H9 (cell line): Measurements from ENCODE around the gene GEN1. TPM values are rescaled to one million over a fixed set of nuclear protein-coding genes. Genes with fewer than 3 reads are reported as not detected.

ENCODE experiments used
- DNase-seq: peaks from one replicate; pipeline ENCODE4 v3.0.0-alpha.2; 2017
- H2AFZ ChIP-seq: one replicate; pipeline ENCODE4 v1.6.1; 2013; ENCODE audit warnings: mild to moderate bottlenecking, low read length, control low read depth, moderate library complexity
- H2AK5ac ChIP-seq: 2 replicates; pipeline ENCODE4 v1.6.1; 2013; ENCODE audit warnings: low read length, control low read depth, mixed read lengths; ENCODE audit not compliant: insufficient read length
- H2BK120ac ChIP-seq: one replicate; pipeline ENCODE4 v1.6.1; 2013; ENCODE audit warnings: low read depth, mild to moderate bottlenecking, low read length, control low read depth, inconsistent platforms; ENCODE audit not compliant: poor library complexity, severe bottlenecking
- H2BK12ac ChIP-seq: 2 replicates; pipeline ENCODE4 v1.6.1; 2013; ENCODE audit warnings: low read length, control low read depth, mixed read lengths, low read depth; ENCODE audit not compliant: insufficient read length
- H2BK15ac ChIP-seq: 2 replicates; pipeline ENCODE4 v1.6.1; 2013; ENCODE audit warnings: low read depth, low read length, control low read depth
- H2BK20ac ChIP-seq: one replicate; pipeline ENCODE4 v1.6.1; 2013; ENCODE audit warnings: low read depth, mild to moderate bottlenecking, low read length, control low read depth, inconsistent platforms; ENCODE audit not compliant: poor library complexity, severe bottlenecking
- H2BK5ac ChIP-seq: 2 replicates; pipeline ENCODE4 v1.6.1; 2013; ENCODE audit warnings: low read length, control low read depth, mixed read lengths; ENCODE audit not compliant: insufficient read length
- H3K14ac ChIP-seq: 2 replicates; pipeline ENCODE4 v1.6.1; 2013; ENCODE audit warnings: low read length, control low read depth; ENCODE audit not compliant: insufficient read depth
- H3K18ac ChIP-seq: 2 replicates; pipeline ENCODE4 v1.6.1; 2013; ENCODE audit warnings: low read depth, mild to moderate bottlenecking, mixed read lengths, low read length, control low read depth; ENCODE audit not compliant: insufficient read length
- H3K23ac ChIP-seq: 2 replicates; pipeline ENCODE4 v1.6.1; 2013; ENCODE audit warnings: low read length, control low read depth, mixed read lengths, low read depth; ENCODE audit not compliant: insufficient read length
- H3K23me2 ChIP-seq: 2 replicates; pipeline ENCODE4 v1.6.1; 2013; ENCODE audit warnings: low read depth, mild to moderate bottlenecking, mixed read lengths, low read length, control low read depth; ENCODE audit not compliant: insufficient read length, poor library complexity, severe bottlenecking
- H3K27ac ChIP-seq: 2 replicates; pipeline ENCODE4 v1.5.1; 2013; ENCODE audit warnings: low read length, control low read depth, mixed read lengths, low read depth; ENCODE audit not compliant: insufficient read length
- H3K27me3 ChIP-seq: 2 replicates; pipeline ENCODE4 v1.6.1; 2013; ENCODE audit warnings: low read length, control low read depth, inconsistent platforms; ENCODE audit not compliant: insufficient read depth
- H3K4ac ChIP-seq: 2 replicates; pipeline ENCODE4 v1.6.1; 2013; ENCODE audit warnings: low read depth, mild to moderate bottlenecking, control low read depth, inconsistent platforms, low read length, moderate library complexity
- H3K4me1 ChIP-seq: 2 replicates; pipeline ENCODE4 v1.6.1; 2013; ENCODE audit warnings: low read length, control low read depth, inconsistent platforms; ENCODE audit not compliant: insufficient read depth
- H3K4me2 ChIP-seq: 2 replicates; pipeline ENCODE4 v1.6.1; 2013; ENCODE audit warnings: low read length, control low read depth, mixed read lengths; ENCODE audit not compliant: insufficient read length, insufficient read depth
- H3K56ac ChIP-seq: 2 replicates; pipeline ENCODE4 v1.6.1; 2013; ENCODE audit warnings: low read depth, mild to moderate bottlenecking, mixed read lengths, low read length, control low read depth; ENCODE audit not compliant: insufficient read length
- H3K79me1 ChIP-seq: 2 replicates; pipeline ENCODE4 v1.6.1; 2013; ENCODE audit warnings: low read depth, mild to moderate bottlenecking, moderate library complexity, low read length, control low read depth, inconsistent platforms; ENCODE audit not compliant: insufficient read depth, poor library complexity, severe bottlenecking
- H3K79me2 ChIP-seq: 2 replicates; pipeline ENCODE4 v1.6.1; 2013; ENCODE audit warnings: low read length, control low read depth, inconsistent platforms; ENCODE audit not compliant: insufficient read depth
- H3K9ac ChIP-seq: 2 replicates; pipeline ENCODE4 v1.6.1; 2013; ENCODE audit warnings: low read length, control low read depth, mixed read lengths; ENCODE audit not compliant: insufficient read length; ENCODE audit errors: extremely low read depth
- H3K9me3 ChIP-seq: one replicate; pipeline ENCODE4 v1.6.1; 2013; ENCODE audit warnings: low read depth, low read length, inconsistent platforms; ENCODE audit not compliant: control insufficient read depth
- H3T11ph ChIP-seq: one replicate; pipeline ENCODE4 v1.6.1; 2013; ENCODE audit warnings: mild to moderate bottlenecking, low read length, control low read depth, inconsistent platforms
- H4K20me1 ChIP-seq: one replicate; pipeline ENCODE4 v1.6.1; 2013; ENCODE audit not compliant: control insufficient read depth, insufficient read length, insufficient read depth
- H4K5ac ChIP-seq: 2 replicates; pipeline ENCODE4 v1.6.1; 2013; ENCODE audit warnings: low read depth, mild to moderate bottlenecking, mixed read lengths, low read length, control low read depth; ENCODE audit not compliant: insufficient read length
- H4K8ac ChIP-seq: replicated peaks from 2 replicates; pipeline ENCODE4 v1.6.1; 2013; ENCODE audit warnings: low read length, control low read depth, mixed read lengths, low read depth; ENCODE audit not compliant: insufficient read length
- H4K91ac ChIP-seq: 2 replicates; pipeline ENCODE4 v1.6.1; 2013; ENCODE audit warnings: low read depth, mild to moderate bottlenecking, moderate library complexity, mixed read lengths, low read length, control low read depth; ENCODE audit not compliant: insufficient read length
- H3K27ac Mint-ChIP-seq, 3 experiments: 2 replicates in 2 of 3; 3 replicates in 1 of 3; pipeline ENCODE4 v1.8.0; 2020 to 2021; ENCODE audit warnings: mixed read lengths in 3 of 3, mild to moderate bottlenecking in 1 of 3, moderate library complexity in 1 of 3
- H3K27me3 Mint-ChIP-seq: 2 replicates; pipeline ENCODE4 v1.8.0; 2021; ENCODE audit warnings: low read depth, mild to moderate bottlenecking, moderate library complexity, mixed read lengths
- H3K36me3 Mint-ChIP-seq, 3 experiments: 2 replicates in 2 of 3; 3 replicates in 1 of 3; pipeline ENCODE4 v1.8.0; 2020 to 2021; ENCODE audit warnings: low read depth in 3 of 3, mixed read lengths in 3 of 3; ENCODE audit not compliant: insufficient read depth in 1 of 3
- H3K4me1 Mint-ChIP-seq, 2 experiments: 2 replicates each; pipeline ENCODE4 v1.8.0; 2020; ENCODE audit warnings: mixed read lengths in 2 of 2
- H3K4me3 Mint-ChIP-seq, 2 experiments: 2 replicates in 1 of 2; 3 replicates in 1 of 2; pipeline ENCODE4 v1.8.0; 2020 to 2021; ENCODE audit warnings: mild to moderate bottlenecking in 2 of 2, mixed read lengths in 2 of 2, moderate library complexity in 1 of 2
- H3K9me3 Mint-ChIP-seq, 2 experiments: 2 replicates in 1 of 2; 3 replicates in 1 of 2; pipeline ENCODE4 v1.8.0; 2020; ENCODE audit warnings: mild to moderate bottlenecking in 2 of 2, mixed read lengths in 2 of 2, moderate library complexity in 1 of 2
- WGBS: extraction: QIAGEN DNeasy Blood & Tissue Kit; methylation state at CpG from one replicate; pipeline ENCODE4 v1.1.7; 2013; ENCODE audit warnings: missing lambda C conversion rate, low lambda C conversion rate, mixed read lengths; ENCODE audit not compliant: insufficient read length; ENCODE audit errors: extremely low coverage; 5-methylcytosine and 5-hydroxymethylcytosine counted together
- total RNA-seq: library from RNA; stranded (reverse); gene quantifications from 2 replicates; pipeline ENCODE4 v1.2.1, GENCODE V29; 2021
- TF ChIP-seq, protein P1 (sequence below): fragments of 200-600 bp; sonication (generic); conservative IDR thresholded peaks from 3 replicates; pipeline ENCODE4 v1.8.0; 2021; ENCODE audit warnings: antibody characterized with exemption, mild to moderate bottlenecking

GEN1 gene
- total RNA-seq, 1 experiment from 2014 or later: 28.1 TPM

DNA sequence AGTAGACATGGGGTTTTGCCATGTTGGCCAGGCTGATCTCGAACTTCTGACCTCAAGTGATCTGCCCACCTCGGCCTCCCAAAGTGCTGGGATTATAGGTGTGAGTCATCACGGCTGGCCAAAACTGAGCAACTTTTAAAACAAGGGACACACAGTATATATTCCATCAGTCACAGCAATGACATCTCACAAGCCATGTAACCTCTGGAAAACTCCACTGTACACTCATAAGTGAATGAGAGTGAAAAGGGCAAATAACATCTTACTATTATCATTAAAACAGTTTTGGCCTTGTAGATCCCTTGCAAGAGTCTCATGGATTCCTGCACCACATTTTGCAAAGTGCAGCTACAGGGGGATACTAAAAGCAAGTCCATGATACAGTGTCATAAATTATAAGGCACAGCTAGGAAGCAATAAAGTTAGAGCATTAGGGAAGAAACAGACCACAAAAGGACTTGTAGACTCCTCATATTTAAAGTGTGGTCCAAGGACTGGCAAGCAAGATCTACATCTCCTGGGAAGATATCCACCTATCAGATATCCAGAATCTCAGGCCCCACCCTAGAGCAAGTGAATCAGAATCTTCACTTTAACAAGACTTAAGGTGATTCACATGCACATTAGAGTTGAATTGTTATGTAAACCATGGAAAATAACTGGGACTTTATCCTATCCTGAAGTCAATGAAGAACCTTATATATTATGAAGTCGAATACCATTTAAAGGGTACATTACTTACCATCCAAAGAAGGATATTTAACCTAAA is 6.1 kb upstream of the GEN1 start:
- peak; percentile 56 for DNase-seq

More for the DNA sequence above, 6.1 kb upstream of the GEN1 start:
- Histone ChIP-seq H4K5ac (no peak overlapping the region), H3K4ac (no peak overlapping the region), H4K8ac (no peak overlapping the region), H2BK20ac (no peak overlapping the region), H2BK15ac (no peak overlapping the region), H3K9ac (no peak overlapping the region), H3K4me1 (peaks cover 10% of the 10 kb centered on the region), H3K23me2 (peaks cover 3% of the 10 kb centered on the region), H3K27me3 (no peaks in the 10 kb centered on the region), H4K20me1 (no peaks in the 10 kb centered on the region), H3K27ac (peak overlapping the region; percentile 84), H4K91ac (no peak overlapping the region), H2AFZ (no peak overlapping the region), H3K14ac (no peak overlapping the region), H3K4me2 (peak overlapping the region; percentile 62), H2BK120ac (no peak overlapping the region), H2BK5ac (no peak overlapping the region), H3K79me1 (peaks cover 3% of the 10 kb centered on the region), H3T11ph (peak overlapping the region; percentile 85), H3K18ac (peak overlapping the region; percentile 48), H3K56ac (no peak overlapping the region), H3K23ac (no peak overlapping the region), H3K79me2 (peaks cover 18% of the 10 kb centered on the region; the same call in 1 of the 2 replicates), H2BK12ac (no peak overlapping the region), H3K9me3 (no peaks in the 10 kb centered on the region), H2AK5ac (no peak overlapping the region)
- Mint-ChIP-seq H3K27me3 (no peaks in the 10 kb centered on the region), H3K4me1 (peaks cover 35 to 42% of the 10 kb centered on the region in 2 experiments), H3K9me3 (no peaks in the 10 kb centered on the region), H3K36me3 (peaks cover 3 to 25% (median 18%) of the 10 kb centered on the region in 3 experiments; a peak in 5 of 7 replicates), H3K27ac (peak overlapping the region; percentile 62 to 97 (median 67)), H3K4me3 (peak overlapping the region in 1 of 2 experiments; percentile 5; a peak in 2 of 5 replicates)
- TF ChIP-seq, protein P1, sequence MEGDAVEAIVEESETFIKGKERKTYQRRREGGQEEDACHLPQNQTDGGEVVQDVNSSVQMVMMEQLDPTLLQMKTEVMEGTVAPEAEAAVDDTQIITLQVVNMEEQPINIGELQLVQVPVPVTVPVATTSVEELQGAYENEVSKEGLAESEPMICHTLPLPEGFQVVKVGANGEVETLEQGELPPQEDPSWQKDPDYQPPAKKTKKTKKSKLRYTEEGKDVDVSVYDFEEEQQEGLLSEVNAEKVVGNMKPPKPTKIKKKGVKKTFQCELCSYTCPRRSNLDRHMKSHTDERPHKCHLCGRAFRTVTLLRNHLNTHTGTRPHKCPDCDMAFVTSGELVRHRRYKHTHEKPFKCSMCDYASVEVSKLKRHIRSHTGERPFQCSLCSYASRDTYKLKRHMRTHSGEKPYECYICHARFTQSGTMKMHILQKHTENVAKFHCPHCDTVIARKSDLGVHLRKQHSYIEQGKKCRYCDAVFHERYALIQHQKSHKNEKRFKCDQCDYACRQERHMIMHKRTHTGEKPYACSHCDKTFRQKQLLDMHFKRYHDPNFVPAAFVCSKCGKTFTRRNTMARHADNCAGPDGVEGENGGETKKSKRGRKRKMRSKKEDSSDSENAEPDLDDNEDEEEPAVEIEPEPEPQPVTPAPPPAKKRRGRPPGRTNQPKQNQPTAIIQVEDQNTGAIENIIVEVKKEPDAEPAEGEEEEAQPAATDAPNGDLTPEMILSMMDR: no peak
- WGBS: no CpG with 5 or more reads among the region's 4 CpGs
